ENCODE data around the gene TMA7.

- TF ChIP-seq CTCF (conservative IDR thresholded peaks at IDR 0.05; ENCODE audit: low read depth, low read length) (no peak), EZH2 (IDR thresholded peaks at IDR 0.05; ENCODE audit: borderline replicate concordance, low read depth, low read length, poor library complexity, severe bottlenecking) (no peak)
Measured at GRCh38 chr3:48429317-48429959, 10.6 kb upstream of the TMA7 start.
